Skeletal muscle cell (primary cell): ENCODE measurements around the gene PDE4D.
"Not testable (repeated sequence)": the region's sequence is repeated elsewhere in the genome, so short reads cannot be mapped to it uniquely, and the experiment has no call there.

Source experiments
- DNase-seq: peaks from one replicate; pipeline ENCODE4 v3.0.0-alpha.2; 2010; ENCODE audit warnings: low read depth
- H3K4me3 ChIP-seq: 2 replicates; pipeline ENCODE4 v1.5.1; 2011; ENCODE audit warnings: low read depth, mild to moderate bottlenecking, control low read depth, low read length, moderate library complexity

The PDE4D gene

GRCh38 chr5:59483971-59484472 is 409.5 kb downstream of the PDE4D start:
- DNase-seq = no peak
- H3K4me3 ChIP-seq = no peak overlapping the region

GRCh38 chr5:59479086-59479485 is 414.4 kb downstream of the PDE4D start:
- DNase-seq = no peak
- no peak overlapping the region for H3K4me3 ChIP-seq

- no peak overlapping the region for H3K4me3 ChIP-seq
- DNase-seq = no peak
Measured at GRCh38 chr5:59474324-59474723, 419.2 kb downstream of the PDE4D start.

- DNase-seq = peak; percentile 36
- H3K4me3 ChIP-seq = no peak overlapping the region
Measured at GRCh38 chr5:59473611-59474010, 419.9 kb downstream of the PDE4D start.

DNA sequence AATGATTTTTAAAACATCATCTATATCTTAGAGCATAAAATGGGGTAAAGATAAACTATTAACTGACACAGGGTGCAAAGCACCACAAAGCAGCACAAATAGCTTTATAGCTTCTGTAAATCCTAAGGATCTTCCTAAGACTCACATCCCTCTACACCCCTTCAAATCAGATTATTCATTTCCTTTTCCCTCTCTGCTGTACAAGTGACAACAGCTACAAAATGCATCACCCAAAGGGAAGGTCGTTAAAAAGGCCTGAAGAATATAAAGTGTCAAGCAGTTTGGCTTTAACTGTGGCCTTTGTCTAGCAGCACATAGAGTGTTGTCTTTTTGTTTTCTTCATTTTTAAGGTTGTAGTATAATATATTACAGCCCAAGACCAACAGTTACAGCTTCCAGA is 422.1 kb downstream of the PDE4D start:
- no peak for DNase-seq
- H3K4me3 ChIP-seq = no peak overlapping the region

GRCh38 chr5:59467969-59468368 is 425.6 kb downstream of the PDE4D start:
- no peak for DNase-seq
- no peak overlapping the region for H3K4me3 ChIP-seq

- DNase-seq = no peak
Measured at GRCh38 chr5:59466271-59466670, 427.3 kb downstream of the PDE4D start.

GRCh38 chr5:59464969-59465368 is 428.6 kb downstream of the PDE4D start:
- no peak for DNase-seq
- H3K4me3 ChIP-seq = no peak overlapping the region

More at GRCh38 chr5:59466271-59466670, 427.3 kb downstream of the PDE4D start:
- no peak overlapping the region for H3K4me3 ChIP-seq

DNA sequence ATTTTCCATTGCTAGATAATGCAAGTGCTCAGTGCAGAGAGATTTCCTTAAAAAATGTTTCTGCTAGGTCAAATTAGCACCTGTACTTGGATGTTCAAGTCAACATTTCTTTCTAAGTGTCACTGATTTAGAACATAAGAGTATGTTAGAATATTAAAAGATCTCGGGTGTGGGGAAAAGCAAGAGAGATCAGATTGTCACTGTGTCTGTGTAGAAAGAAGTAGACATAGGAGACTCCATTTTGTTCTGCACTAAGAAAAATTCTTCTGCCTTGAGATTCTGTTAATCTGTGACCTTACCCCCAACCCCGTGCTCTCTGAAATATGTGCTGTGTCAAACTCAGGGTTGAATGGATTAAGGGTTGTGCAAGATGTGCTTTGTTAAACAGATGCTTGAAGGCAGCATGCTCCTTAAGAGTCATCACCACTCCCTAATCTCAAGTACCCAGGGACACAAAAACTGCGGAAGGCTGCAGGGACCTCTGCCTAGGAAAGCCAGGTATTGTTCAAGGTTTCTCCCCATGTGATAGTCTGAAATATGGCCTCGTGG is 429.8 kb downstream of the PDE4D start:
- not testable (repeated sequence) for DNase-seq, H3K4me3 ChIP-seq

DNA sequence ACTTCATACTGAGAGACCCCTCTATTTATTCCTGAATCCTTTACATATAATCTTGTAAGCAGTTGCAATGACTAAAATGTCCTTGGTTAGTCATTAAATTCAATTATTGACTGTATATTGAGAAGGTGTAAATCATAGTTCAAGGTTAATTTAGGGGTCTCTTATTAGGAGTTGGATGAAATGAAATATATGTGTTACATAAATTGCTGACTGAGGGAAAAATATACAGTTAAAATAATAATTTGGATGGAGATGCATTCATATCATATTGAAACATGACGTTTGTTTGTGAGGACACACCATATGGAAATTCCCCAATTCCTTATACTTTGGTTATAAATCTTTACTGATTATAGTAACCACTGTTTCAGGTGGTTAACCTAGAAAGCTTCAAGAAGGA is 430.6 kb downstream of the PDE4D start:
- DNase-seq = no peak
- no peak overlapping the region for H3K4me3 ChIP-seq

GRCh38 chr5:59460368-59461153 is 433.0 kb downstream of the PDE4D start:
- no peak overlapping the region for H3K4me3 ChIP-seq

GRCh38 chr5:59458966-59459729 is 434.4 kb downstream of the PDE4D start:
- DNase-seq = no peak
- no peak overlapping the region for H3K4me3 ChIP-seq

More at GRCh38 chr5:59460368-59461153, 433.0 kb downstream of the PDE4D start:
- DNase-seq = peak; percentile 4

GRCh38 chr5:59458321-59458720 is 435.2 kb downstream of the PDE4D start:
- no peak overlapping the region for H3K4me3 ChIP-seq
- DNase-seq = no peak

GRCh38 chr5:59449905-59450644 is 443.5 kb downstream of the PDE4D start:
- no peak for DNase-seq
- H3K4me3 ChIP-seq = no peak overlapping the region

DNA sequence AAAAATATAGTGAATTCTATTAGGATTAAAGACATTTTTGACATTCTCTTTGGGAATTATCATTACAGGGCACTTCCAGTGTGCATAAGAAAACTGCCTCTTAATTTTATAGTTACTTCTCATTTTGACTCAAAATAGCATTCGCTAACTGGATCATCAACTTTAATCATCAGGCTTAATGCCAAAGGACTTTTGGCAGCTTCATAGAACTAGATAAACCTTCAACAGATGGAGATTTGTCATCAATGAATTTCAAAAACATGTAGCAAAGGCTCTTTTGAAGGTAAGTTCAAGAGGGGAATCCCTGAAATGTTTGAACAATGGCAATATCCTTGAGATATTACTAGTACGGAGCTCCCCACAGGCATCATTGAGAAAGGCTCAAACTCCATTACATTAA is 447.2 kb downstream of the PDE4D start:
- H3K4me3 ChIP-seq = no peak overlapping the region
- DNase-seq = no peak

DNA sequence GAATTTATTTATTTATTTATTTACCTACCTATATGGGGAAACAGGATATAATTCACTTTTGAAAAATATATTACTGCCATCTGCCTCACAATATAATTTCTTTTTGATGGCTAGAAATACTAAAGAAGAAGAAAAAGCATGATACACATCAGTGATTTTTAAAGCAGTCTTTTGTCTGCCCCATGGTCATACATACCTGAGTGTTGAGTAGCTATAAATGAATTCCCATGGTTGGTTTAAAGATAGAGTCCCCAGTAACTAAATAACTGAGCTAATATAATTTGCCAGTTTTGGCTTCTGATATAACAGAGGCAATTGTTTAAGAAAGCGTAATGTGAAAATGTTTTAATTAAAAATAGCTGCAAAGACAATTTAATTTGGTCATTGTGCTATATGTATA is 447.8 kb downstream of the PDE4D start:
- no peak overlapping the region for H3K4me3 ChIP-seq
- no peak for DNase-seq

DNA sequence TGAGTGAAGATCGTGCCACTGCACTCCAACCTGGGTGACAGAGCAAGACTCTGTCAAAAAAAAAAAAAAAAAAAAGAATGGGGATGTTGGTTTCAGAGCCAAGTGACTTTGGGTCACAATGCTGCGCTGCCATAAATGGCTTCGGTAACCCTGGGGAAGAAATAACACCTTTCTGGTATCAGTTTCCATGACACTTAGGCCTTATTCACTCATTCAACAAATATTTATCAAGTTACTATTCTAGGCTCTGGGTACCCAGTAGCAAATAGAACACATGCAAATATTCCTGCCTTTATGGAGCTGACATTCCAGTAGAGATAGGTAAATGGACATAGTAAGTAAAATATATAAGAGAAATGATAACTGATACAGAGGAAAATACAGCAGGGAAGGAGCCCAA is 454.2 kb downstream of the PDE4D start:
- H3K4me3 ChIP-seq = no peak overlapping the region
- no peak for DNase-seq

GRCh38 chr5:59437176-59437575 is 456.4 kb downstream of the PDE4D start:
- no peak for DNase-seq
- H3K4me3 ChIP-seq = no peak overlapping the region

GRCh38 chr5:59436364-59437148 is 457.0 kb downstream of the PDE4D start:
- no peak overlapping the region for H3K4me3 ChIP-seq
- no peak for DNase-seq
